Calu3 (cell line): ENCODE data around the gene ERVH48-1. TPM values are rescaled to one million over a fixed set of nuclear protein-coding genes. Genes with fewer than 3 reads are reported as not detected.
A peak's percentile ranks its signal among the peaks of the same experiment; 100 is the strongest.
"Not testable (repeated sequence)": the region's sequence is repeated elsewhere in the genome, so short reads cannot be mapped to it uniquely, and the experiment has no call there.

Source experiments
- BruUV-seq: library from RNA; stranded (reverse); fragments of 400-500 nt; replicated peaks from 2 replicates; lab custom pipeline; 2021; lab: Mats Ljungman, UMichigan
- CTCF ChIA-PET: fragments of 300-600 bp; sonication (Branson Sonifier 250); formaldehyde crosslinking; loops from one replicate; lab custom pipeline; 2022; ENCODE audit warnings: antibody characterized with exemption; lab: Charles Lee
- DNase-seq: peaks from one replicate; pipeline ENCODE4 v3.0.0; 2022
- H3K27ac Mint-ChIP-seq: one replicate; pipeline ENCODE4 v1.8.0; 2022; ENCODE audit warnings: mixed read lengths; ENCODE audit not compliant: unreplicated experiment
- H3K27me3 Mint-ChIP-seq: one replicate; pipeline ENCODE4 v1.8.0; 2022; ENCODE audit warnings: mixed read lengths; ENCODE audit not compliant: unreplicated experiment
- H3K36me3 Mint-ChIP-seq: one replicate; pipeline ENCODE4 v1.8.0; 2022; ENCODE audit warnings: mild to moderate bottlenecking, moderate library complexity, mixed read lengths; ENCODE audit not compliant: insufficient read depth, unreplicated experiment
- H3K4me1 Mint-ChIP-seq: one replicate; pipeline ENCODE4 v1.8.0; 2022; ENCODE audit warnings: mild to moderate bottlenecking, low read depth, mixed read lengths; ENCODE audit not compliant: unreplicated experiment
- H3K4me3 Mint-ChIP-seq: one replicate; pipeline ENCODE4 v1.8.0; 2022; ENCODE audit warnings: mild to moderate bottlenecking, low read depth, moderate library complexity, mixed read lengths; ENCODE audit not compliant: unreplicated experiment
- H3K9me3 Mint-ChIP-seq: one replicate; pipeline ENCODE4 v1.8.0; 2022; ENCODE audit warnings: low read depth, mixed read lengths; ENCODE audit not compliant: unreplicated experiment
- intact Hi-C: fragments of 100-400 bp; cut with micrococcal nuclease; formaldehyde crosslinking; loops from one replicate; pipeline ENCODE4 v1.10.0; 2022; ENCODE audit not compliant: unreplicated experiment
- microRNA-seq: library from miRNA; unstranded; fragments of <30 nt; microRNA quantifications from one replicate; pipeline ENCODE4 v1.2.0, GENCODE V29; 2022
- total RNA-seq: library from RNA; stranded (reverse); gene quantifications from 2 replicates; pipeline ENCODE4 v1.2.3, GENCODE V29; 2022
- TF ChIP-seq, protein P1 (sequence below): fragments of 200-600 bp; IDR thresholded peaks from one replicate; pipeline ENCODE4 v1.8.0; 2022; ENCODE audit warnings: antibody characterized with exemption; ENCODE audit not compliant: unreplicated experiment

Gene ERVH48-1
- total RNA-seq, 1 experiment from 2014 or later, result not detected

DNA sequence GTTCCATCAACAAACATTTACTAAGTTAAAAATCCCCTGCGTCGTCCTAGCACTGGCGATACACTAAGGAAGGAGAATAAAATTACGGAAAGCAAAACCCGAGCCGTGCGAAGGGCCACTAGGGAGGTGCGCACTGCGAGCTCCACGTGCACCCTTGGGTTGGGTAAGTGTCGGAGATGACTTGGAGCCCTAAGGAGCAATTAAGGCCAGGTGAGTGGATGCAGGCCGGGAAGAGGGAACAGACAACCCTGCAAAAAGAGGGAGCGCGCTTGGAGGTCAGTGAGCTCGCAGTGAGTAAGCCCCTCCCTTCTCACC is 46.8 kb downstream of the ERVH48-1 start:
- Mint-ChIP-seq H3K36me3 (peaks cover 57% of the 10 kb centered on the region), H3K9me3 (no peaks in the 10 kb centered on the region), H3K4me3 (peak overlapping the region; percentile 85), H3K27ac (peak overlapping the region; percentile 63), H3K27me3 (no peaks in the 10 kb centered on the region), H3K4me1 (no peaks in the 10 kb centered on the region)
- DNase-seq, result no peak
- BruUV-seq, result no TSS peak
- intact Hi-C loops, result no loop called here
- TF ChIP-seq, protein P1, sequence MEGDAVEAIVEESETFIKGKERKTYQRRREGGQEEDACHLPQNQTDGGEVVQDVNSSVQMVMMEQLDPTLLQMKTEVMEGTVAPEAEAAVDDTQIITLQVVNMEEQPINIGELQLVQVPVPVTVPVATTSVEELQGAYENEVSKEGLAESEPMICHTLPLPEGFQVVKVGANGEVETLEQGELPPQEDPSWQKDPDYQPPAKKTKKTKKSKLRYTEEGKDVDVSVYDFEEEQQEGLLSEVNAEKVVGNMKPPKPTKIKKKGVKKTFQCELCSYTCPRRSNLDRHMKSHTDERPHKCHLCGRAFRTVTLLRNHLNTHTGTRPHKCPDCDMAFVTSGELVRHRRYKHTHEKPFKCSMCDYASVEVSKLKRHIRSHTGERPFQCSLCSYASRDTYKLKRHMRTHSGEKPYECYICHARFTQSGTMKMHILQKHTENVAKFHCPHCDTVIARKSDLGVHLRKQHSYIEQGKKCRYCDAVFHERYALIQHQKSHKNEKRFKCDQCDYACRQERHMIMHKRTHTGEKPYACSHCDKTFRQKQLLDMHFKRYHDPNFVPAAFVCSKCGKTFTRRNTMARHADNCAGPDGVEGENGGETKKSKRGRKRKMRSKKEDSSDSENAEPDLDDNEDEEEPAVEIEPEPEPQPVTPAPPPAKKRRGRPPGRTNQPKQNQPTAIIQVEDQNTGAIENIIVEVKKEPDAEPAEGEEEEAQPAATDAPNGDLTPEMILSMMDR, result no peak
- CTCF ChIA-PET, result interaction anchor here (1.1 kb wide), 1 partner anchor 286 kb away, joined by 3 read pairs; no protein-coding TSS in a partner anchor

GRCh38 chr21:42875811-42876210 is 49.6 kb downstream of the ERVH48-1 start:
- H3K4me3 Mint-ChIP-seq, H3K4me1 Mint-ChIP-seq, BruUV-seq, DNase-seq, H3K9me3 Mint-ChIP-seq, H3K27ac Mint-ChIP-seq, H3K27me3 Mint-ChIP-seq, CTCF ChIA-PET, intact Hi-C loops: not testable (repeated sequence)
- H3K36me3 Mint-ChIP-seq, result peaks cover 57% of the 10 kb centered on the region

GRCh38 chr21:42873096-42873495 is 52.3 kb downstream of the ERVH48-1 start:
- BruUV-seq, result no TSS peak

GRCh38 chr21:42868196-42868595 is 57.2 kb downstream of the ERVH48-1 start:
- intact Hi-C loops, result no loop called here
- Mint-ChIP-seq H3K27me3 (no peaks in the 10 kb centered on the region), H3K36me3 (peaks cover 26% of the 10 kb centered on the region), H3K27ac (no peak overlapping the region), H3K4me1 (no peaks in the 10 kb centered on the region), H3K4me3 (no peak overlapping the region), H3K9me3 (no peaks in the 10 kb centered on the region)
- CTCF ChIA-PET, result no interaction called here
- TF ChIP-seq, protein P1, result no peak
- no TSS peak for BruUV-seq
- DNase-seq, result no peak

More at GRCh38 chr21:42873096-42873495, 52.3 kb downstream of the ERVH48-1 start:
- no peak for DNase-seq
- CTCF ChIA-PET, result no interaction called here
- no peaks in the 10 kb centered on the region for H3K4me1 Mint-ChIP-seq
- H3K9me3 Mint-ChIP-seq, result no peaks in the 10 kb centered on the region
- H3K27ac Mint-ChIP-seq, result no peak overlapping the region
- intact Hi-C loops, result no loop called here
- H3K27me3 Mint-ChIP-seq, result no peaks in the 10 kb centered on the region
- H3K36me3 Mint-ChIP-seq, result peaks cover 44% of the 10 kb centered on the region
- no peak overlapping the region for H3K4me3 Mint-ChIP-seq
- TF ChIP-seq, protein P1, result no peak

Small RNA genes within 50 kb of the gene (microRNA-seq; reads per million reads assigned to microRNA genes)
- not detected for gene MIR5692B

Other genes with a start within 250 kb of the ERVH48-1 start
- 29.9 and 32.0 TPM in 2 replicates for gene WDR4, start 46.1 kb downstream of the ERVH48-1 start, total RNA-seq
- 29.8 and 31.1 TPM in 2 replicates for gene NDUFV3, start 32.3 kb downstream of the ERVH48-1 start, total RNA-seq
- 8.0 and 10.1 TPM in 2 replicates for gene PKNOX1, start 48.9 kb upstream of the ERVH48-1 start, total RNA-seq
- 109 and 124 TPM in 2 replicates for gene CBS, start 150.2 kb upstream of the ERVH48-1 start, total RNA-seq
- gene U2AF1, start 181.9 kb upstream of the ERVH48-1 start, total RNA-seq, result 22.9 and 24.1 TPM in 2 replicates
- not detected in 2 replicates for gene CRYAA, start 243.4 kb upstream of the ERVH48-1 start, total RNA-seq